ENCODE results near the gene ING1.
"Not testable (repeated sequence)": the region's sequence is repeated elsewhere in the genome, so short reads cannot be mapped to it uniquely, and the experiment has no call there.

Gene ING1

GRCh38 chr13:110719036-110719710, 5.7 kb downstream of the ING1 start:
- no peak for DNase-seq

- DNase-seq, result no peak
These were observed 9.5 kb downstream of the ING1 start for GRCh38 chr13:110722971-110723370.

- no peak for DNase-seq
These were observed 10.1 kb downstream of the ING1 start for GRCh38 chr13:110723598-110723997.

GRCh38 chr13:110726153-110726552, 12.7 kb downstream of the ING1 start:
- DNase-seq, result not testable (repeated sequence)

- DNase-seq, result peak; percentile 65
These were observed 13.2 kb downstream of the ING1 start for GRCh38 chr13:110726726-110727125.

GRCh38 chr13:110731072-110731471, 17.6 kb downstream of the ING1 start:
- no peak for DNase-seq

- no peak for DNase-seq
These were observed 21.1 kb downstream of the ING1 start for GRCh38 chr13:110734561-110734960.

- DNase-seq, result no peak
These were observed 24.1 kb downstream of the ING1 start for GRCh38 chr13:110737555-110737954.

GRCh38 chr13:110743687-110744086, 30.2 kb downstream of the ING1 start:
- no peak for DNase-seq

- no peak for DNase-seq
These were observed 32.9 kb downstream of the ING1 start for GRCh38 chr13:110746438-110746837.

- DNase-seq, result no peak
These were observed 34.8 kb downstream of the ING1 start for GRCh38 chr13:110748271-110748670.

GRCh38 chr13:110756219-110756631, 42.7 kb downstream of the ING1 start:
- DNase-seq, result no peak

- DNase-seq, result no peak
These were observed 43.8 kb downstream of the ING1 start for GRCh38 chr13:110757296-110757695.

GRCh38 chr13:110758195-110758805, 44.8 kb downstream of the ING1 start:
- DNase-seq, result no peak

- DNase-seq, result no peak
These were observed 46.2 kb downstream of the ING1 start for GRCh38 chr13:110759710-110760109.

GRCh38 chr13:110760611-110761010, 47.1 kb downstream of the ING1 start:
- no peak for DNase-seq

- DNase-seq, result no peak
These were observed 53.4 kb downstream of the ING1 start for GRCh38 chr13:110766671-110767430.

GRCh38 chr13:110767476-110767875, 54.0 kb downstream of the ING1 start:
- DNase-seq, result no peak

- no peak for DNase-seq
These were observed 55.6 kb downstream of the ING1 start for GRCh38 chr13:110769097-110769496.

GRCh38 chr13:110770678-110771077, 57.2 kb downstream of the ING1 start:
- DNase-seq, result no peak

GRCh38 chr13:110771194-110771593, 57.7 kb downstream of the ING1 start:
- no peak for DNase-seq

GRCh38 chr13:110772091-110772984, 58.8 kb downstream of the ING1 start:
- no peak for DNase-seq

Data from activated naive CD4-positive, alpha-beta T cell treated with Interleukin-2 at 50 U/mL for 16 hours (primary cell).